Glutamatergic neuron (in vitro differentiated cells): ENCODE data around the gene MINDY1. TPM values are rescaled to one million over a fixed set of nuclear protein-coding genes. Genes with fewer than 3 reads are reported as not detected.

Experiments used
- DNase-seq: peaks from one replicate; pipeline ENCODE4 v3.0.0; 2022
- H3K27ac Mint-ChIP-seq: one replicate; pipeline ENCODE4 v1.8.0; 2020; ENCODE audit warnings: mild to moderate bottlenecking, mixed read lengths, inconsistent platforms; ENCODE audit not compliant: unreplicated experiment
- H3K27me3 Mint-ChIP-seq: one replicate; pipeline ENCODE4 v1.8.0; 2020; ENCODE audit warnings: mild to moderate bottlenecking, moderate library complexity, mixed read lengths, inconsistent platforms; ENCODE audit not compliant: unreplicated experiment
- H3K36me3 Mint-ChIP-seq: one replicate; pipeline ENCODE4 v1.8.0; 2020; ENCODE audit warnings: mild to moderate bottlenecking, mixed read lengths, inconsistent platforms; ENCODE audit not compliant: unreplicated experiment
- H3K4me1 Mint-ChIP-seq: one replicate; pipeline ENCODE4 v1.8.0; 2020; ENCODE audit warnings: mild to moderate bottlenecking, low read depth, mixed read lengths, inconsistent platforms; ENCODE audit not compliant: unreplicated experiment
- H3K4me3 Mint-ChIP-seq: one replicate; pipeline ENCODE4 v1.8.0; 2020; ENCODE audit warnings: mild to moderate bottlenecking, mixed read lengths, inconsistent platforms; ENCODE audit not compliant: unreplicated experiment
- H3K9me3 Mint-ChIP-seq: one replicate; pipeline ENCODE4 v1.8.0; 2020; ENCODE audit warnings: mild to moderate bottlenecking, moderate library complexity, mixed read lengths, inconsistent platforms; ENCODE audit not compliant: unreplicated experiment
- CTCF ChIP-seq: fragments of 200-600 bp; sonication (generic); IDR thresholded peaks from one replicate; pipeline ENCODE4 v1.5.0; 2021; ENCODE audit not compliant: partially characterized antibody, unreplicated experiment
- total RNA-seq: library from RNA; stranded (reverse); fragmentation: NEBNext Ultra II Directional; extraction: Animal tissue kit (Norgen Biotek cat#: 25700); gene quantifications from one replicate; pipeline ENCODE4 v1.2.1, GENCODE V29; 2021; ENCODE audit not compliant: unreplicated experiment

The MINDY1 gene
- total RNA-seq, 1 donor from 2014 or later = 26.2 TPM

GRCh38 chr1:151005729-151006319 lies 878 bp downstream of the MINDY1 start:
- peak overlapping the region; percentile 99 for H3K4me3 Mint-ChIP-seq
- peaks cover 5% of the 10 kb centered on the region for H3K36me3 Mint-ChIP-seq
- peak overlapping the region; percentile 99 for H3K27ac Mint-ChIP-seq
- no peak for TF ChIP-seq CTCF
- peaks cover 9% of the 10 kb centered on the region for H3K9me3 Mint-ChIP-seq
- peaks cover 32% of the 10 kb centered on the region for H3K4me1 Mint-ChIP-seq
- peaks cover 10% of the 10 kb centered on the region for H3K27me3 Mint-ChIP-seq
- no peak for DNase-seq

- H3K27me3 Mint-ChIP-seq = peaks cover 8% of the 10 kb centered on the region
- H3K4me3 Mint-ChIP-seq = no peak overlapping the region
- DNase-seq = no peak
- peaks cover 27% of the 10 kb centered on the region for H3K4me1 Mint-ChIP-seq
- no peak overlapping the region for H3K27ac Mint-ChIP-seq
- H3K9me3 Mint-ChIP-seq = peaks cover 9% of the 10 kb centered on the region
- H3K36me3 Mint-ChIP-seq = peaks cover 5% of the 10 kb centered on the region
- TF ChIP-seq CTCF = no peak
These were observed 3.5 kb downstream of the MINDY1 start for GRCh38 chr1:151003180-151003579.

DNA sequence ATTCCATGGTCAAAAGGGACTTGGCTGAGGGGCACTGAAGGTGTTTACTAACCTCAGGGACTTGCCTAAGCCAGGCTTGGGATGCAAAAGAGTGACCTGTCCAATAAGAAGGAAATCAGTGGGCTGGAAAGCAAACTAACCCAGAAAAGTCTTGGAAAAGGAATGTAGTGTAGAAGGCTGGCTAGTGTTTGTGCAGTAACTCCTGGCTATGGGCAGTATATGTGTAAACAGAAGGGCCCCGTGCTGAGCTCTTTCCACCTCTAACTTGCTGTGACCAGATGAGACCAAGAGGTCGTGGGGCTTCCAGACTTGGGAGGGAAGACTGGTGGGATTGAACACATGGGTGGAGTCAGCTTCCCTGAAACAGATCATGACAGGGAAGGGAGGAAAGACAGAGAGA lies 4.1 kb downstream of the MINDY1 start:
- DNase-seq = no peak
- H3K27ac Mint-ChIP-seq = no peak overlapping the region
- peaks cover 5% of the 10 kb centered on the region for H3K36me3 Mint-ChIP-seq
- peaks cover 6% of the 10 kb centered on the region for H3K27me3 Mint-ChIP-seq
- H3K9me3 Mint-ChIP-seq = peaks cover 9% of the 10 kb centered on the region
- H3K4me1 Mint-ChIP-seq = peaks cover 23% of the 10 kb centered on the region
- H3K4me3 Mint-ChIP-seq = peak overlapping the region; percentile 49
- no peak for TF ChIP-seq CTCF

DNA sequence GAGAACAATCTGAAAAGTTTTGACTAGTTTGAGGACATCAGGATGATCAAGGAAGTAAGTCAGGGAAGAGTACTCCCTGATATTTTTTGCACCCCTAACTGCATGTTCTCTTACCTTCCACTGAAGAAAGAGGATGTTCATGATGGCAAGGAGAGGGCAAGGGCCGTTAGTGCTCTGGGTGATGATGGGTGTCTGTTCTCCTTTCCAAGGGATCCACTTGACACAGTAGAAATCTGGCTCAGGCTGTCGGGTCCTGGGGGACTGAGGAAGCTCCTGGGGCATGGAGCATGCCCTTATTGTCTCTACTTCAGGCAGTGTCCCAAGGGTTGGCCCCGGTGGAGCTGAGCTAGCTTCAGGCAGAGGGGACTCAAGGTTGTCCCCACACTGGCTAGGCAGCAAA lies 4.7 kb downstream of the MINDY1 start:
- H3K27me3 Mint-ChIP-seq = peaks cover 6% of the 10 kb centered on the region
- no peak for TF ChIP-seq CTCF
- no peak overlapping the region for H3K4me3 Mint-ChIP-seq
- H3K27ac Mint-ChIP-seq = no peak overlapping the region
- DNase-seq = no peak
- H3K36me3 Mint-ChIP-seq = peaks cover 5% of the 10 kb centered on the region
- H3K4me1 Mint-ChIP-seq = peaks cover 18% of the 10 kb centered on the region
- peaks cover 5% of the 10 kb centered on the region for H3K9me3 Mint-ChIP-seq

- Mint-ChIP-seq H3K27ac (no peak overlapping the region), H3K36me3 (peaks cover 5% of the 10 kb centered on the region), H3K27me3 (peaks cover 6% of the 10 kb centered on the region), H3K9me3 (peaks cover 2% of the 10 kb centered on the region), H3K4me1 (peaks cover 15% of the 10 kb centered on the region), H3K4me3 (no peak overlapping the region)
- TF ChIP-seq CTCF = no peak
- no peak for DNase-seq
These were observed 5.1 kb downstream of the MINDY1 start for GRCh38 chr1:151001602-151002001.
